ENCODE measurements around the gene SDK1. TPM values are rescaled to one million over a fixed set of nuclear protein-coding genes. Genes with fewer than 3 reads are reported as not detected.

Gene SDK1
- total RNA-seq, 1 donor from 2014 or later: 10.4 TPM

GRCh38 chr7:4163565-4164203, 862.6 kb downstream of the SDK1 start:
- DNase-seq (no peak), ATAC-seq (no peak)
- intact Hi-C loops (cut with DNase I): no loop called here
- Histone ChIP-seq H3K27me3 (no peaks in the 10 kb centered on the region), H3K36me3 (no peaks in the 10 kb centered on the region), H3K4me1 (no peaks in the 10 kb centered on the region), H3K4me3 (no peak overlapping the region), H3K9me3 (no peaks in the 10 kb centered on the region), H3K27ac (no peak overlapping the region)
- TF ChIP-seq, protein P1, sequence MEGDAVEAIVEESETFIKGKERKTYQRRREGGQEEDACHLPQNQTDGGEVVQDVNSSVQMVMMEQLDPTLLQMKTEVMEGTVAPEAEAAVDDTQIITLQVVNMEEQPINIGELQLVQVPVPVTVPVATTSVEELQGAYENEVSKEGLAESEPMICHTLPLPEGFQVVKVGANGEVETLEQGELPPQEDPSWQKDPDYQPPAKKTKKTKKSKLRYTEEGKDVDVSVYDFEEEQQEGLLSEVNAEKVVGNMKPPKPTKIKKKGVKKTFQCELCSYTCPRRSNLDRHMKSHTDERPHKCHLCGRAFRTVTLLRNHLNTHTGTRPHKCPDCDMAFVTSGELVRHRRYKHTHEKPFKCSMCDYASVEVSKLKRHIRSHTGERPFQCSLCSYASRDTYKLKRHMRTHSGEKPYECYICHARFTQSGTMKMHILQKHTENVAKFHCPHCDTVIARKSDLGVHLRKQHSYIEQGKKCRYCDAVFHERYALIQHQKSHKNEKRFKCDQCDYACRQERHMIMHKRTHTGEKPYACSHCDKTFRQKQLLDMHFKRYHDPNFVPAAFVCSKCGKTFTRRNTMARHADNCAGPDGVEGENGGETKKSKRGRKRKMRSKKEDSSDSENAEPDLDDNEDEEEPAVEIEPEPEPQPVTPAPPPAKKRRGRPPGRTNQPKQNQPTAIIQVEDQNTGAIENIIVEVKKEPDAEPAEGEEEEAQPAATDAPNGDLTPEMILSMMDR (IDR thresholded peaks at IDR 0.05): no peak

- ATAC-seq: no peak
Measured at GRCh38 chr7:4164556-4164955, 863.5 kb downstream of the SDK1 start.

DNA sequence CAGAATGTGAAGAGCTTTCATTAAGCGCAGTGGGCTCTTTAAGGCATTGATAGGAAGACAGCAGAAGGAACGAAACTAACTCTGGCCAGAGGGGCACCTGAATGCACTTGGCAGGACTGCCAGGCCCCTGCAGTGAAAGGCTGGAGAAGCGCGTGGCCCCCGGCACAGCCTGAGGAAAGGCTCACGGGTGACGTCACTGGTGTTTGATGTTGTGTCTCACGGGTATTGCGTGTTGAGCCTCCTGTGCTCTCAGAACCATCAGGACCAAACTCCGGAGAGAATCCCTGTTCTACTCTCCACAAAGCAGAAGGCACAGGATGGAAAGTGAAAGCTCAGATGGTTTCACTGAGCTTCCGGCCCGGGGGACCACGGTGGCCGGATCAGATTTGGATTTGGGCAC, 865.3 kb downstream of the SDK1 start:
- no peak for ATAC-seq
- no peaks in the 10 kb centered on the region for H3K4me1 ChIP-seq
- H3K27ac ChIP-seq: no peak overlapping the region
- no peak for DNase-seq
- H3K4me3 ChIP-seq: no peak overlapping the region
- intact Hi-C loops (cut with DNase I): no loop called here
- TF ChIP-seq, protein P1 (IDR thresholded peaks at IDR 0.05): no peak
- no peaks in the 10 kb centered on the region for H3K27me3 ChIP-seq
- no peaks in the 10 kb centered on the region for H3K36me3 ChIP-seq
- H3K9me3 ChIP-seq: no peaks in the 10 kb centered on the region

More at GRCh38 chr7:4164556-4164955, 863.5 kb downstream of the SDK1 start:
- Histone ChIP-seq H3K9me3 (no peaks in the 10 kb centered on the region), H3K4me3 (no peak overlapping the region), H3K27ac (no peak overlapping the region), H3K4me1 (no peaks in the 10 kb centered on the region), H3K36me3 (no peaks in the 10 kb centered on the region), H3K27me3 (no peaks in the 10 kb centered on the region)
- intact Hi-C loops (cut with DNase I): no loop called here
- TF ChIP-seq, protein P1 (IDR thresholded peaks at IDR 0.05): no peak
- DNase-seq: no peak

GRCh38 chr7:4166807-4167206, 865.8 kb downstream of the SDK1 start:
- intact Hi-C loops (cut with DNase I): no loop called here
- H3K4me3 ChIP-seq: no peak overlapping the region
- no peak for ATAC-seq
- H3K36me3 ChIP-seq: no peaks in the 10 kb centered on the region
- H3K27me3 ChIP-seq: no peaks in the 10 kb centered on the region
- TF ChIP-seq, protein P1 (IDR thresholded peaks at IDR 0.05): no peak
- DNase-seq: no peak
- no peaks in the 10 kb centered on the region for H3K4me1 ChIP-seq
- no peaks in the 10 kb centered on the region for H3K9me3 ChIP-seq
- no peak overlapping the region for H3K27ac ChIP-seq

- no peak overlapping the region for H3K27ac ChIP-seq
- ATAC-seq: no peak
- no peaks in the 10 kb centered on the region for H3K36me3 ChIP-seq
- TF ChIP-seq, protein P1 (IDR thresholded peaks at IDR 0.05): no peak
- no peaks in the 10 kb centered on the region for H3K27me3 ChIP-seq
- H3K9me3 ChIP-seq: no peaks in the 10 kb centered on the region
- DNase-seq: no peak
- no peak overlapping the region for H3K4me3 ChIP-seq
- intact Hi-C loops (cut with DNase I): no loop called here
- no peaks in the 10 kb centered on the region for H3K4me1 ChIP-seq
Measured at GRCh38 chr7:4167385-4167910, 866.4 kb downstream of the SDK1 start.

All from upper lobe of right lung (tissue), 1 donor.